HG03135 (cell line): ENCODE measurements around the gene CYGB.
A peak's percentile ranks its signal among the peaks of the same experiment; 100 is the strongest.
"Not testable (repeated sequence)": the region's sequence is repeated elsewhere in the genome, so short reads cannot be mapped to it uniquely, and the experiment has no call there.

Source experiments
- ATAC-seq: cut with Tn5 transposase; IDR thresholded peaks from one replicate; pipeline ENCODE4 v1.9.1; 2021; ENCODE audit warnings: mild to moderate bottlenecking, moderate library complexity; ENCODE audit not compliant: unreplicated experiment

CYGB gene

GRCh38 chr17:76567634-76568432 lies 30.3 kb upstream of the CYGB start:
- no peak for ATAC-seq

DNA sequence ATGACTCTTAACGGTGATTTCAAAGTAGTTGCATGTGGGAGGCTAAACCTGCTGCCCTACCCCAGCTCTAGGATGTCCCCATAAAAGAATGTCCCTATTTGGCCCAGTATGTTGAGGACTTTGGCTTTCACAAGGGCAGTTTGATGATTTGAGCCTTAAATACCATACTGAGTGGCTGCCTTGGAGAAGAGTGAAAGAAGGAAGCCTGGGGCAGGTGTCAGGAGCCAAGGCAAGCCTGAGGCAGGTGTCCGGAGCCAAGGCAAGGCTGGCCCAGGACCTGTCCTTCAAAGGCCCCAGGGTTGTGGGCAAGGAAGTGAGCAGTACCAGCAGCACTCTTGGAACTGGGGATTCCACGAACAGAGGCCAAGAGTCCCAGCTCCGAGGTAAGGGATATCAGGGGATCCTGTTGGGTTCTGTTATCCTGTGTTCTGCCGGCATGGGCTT lies 29.5 kb upstream of the CYGB start:
- ATAC-seq: no peak

GRCh38 chr17:76566613-76566943 lies 29.1 kb upstream of the CYGB start:
- no peak for ATAC-seq

- no peak for ATAC-seq
These were observed 28.5 kb upstream of the CYGB start for GRCh38 chr17:76565728-76566612.

- ATAC-seq: not testable (repeated sequence)
These were observed 27.6 kb upstream of the CYGB start for GRCh38 chr17:76564991-76565727.

GRCh38 chr17:76563359-76563758 lies 25.9 kb upstream of the CYGB start:
- ATAC-seq: not testable (repeated sequence)

DNA sequence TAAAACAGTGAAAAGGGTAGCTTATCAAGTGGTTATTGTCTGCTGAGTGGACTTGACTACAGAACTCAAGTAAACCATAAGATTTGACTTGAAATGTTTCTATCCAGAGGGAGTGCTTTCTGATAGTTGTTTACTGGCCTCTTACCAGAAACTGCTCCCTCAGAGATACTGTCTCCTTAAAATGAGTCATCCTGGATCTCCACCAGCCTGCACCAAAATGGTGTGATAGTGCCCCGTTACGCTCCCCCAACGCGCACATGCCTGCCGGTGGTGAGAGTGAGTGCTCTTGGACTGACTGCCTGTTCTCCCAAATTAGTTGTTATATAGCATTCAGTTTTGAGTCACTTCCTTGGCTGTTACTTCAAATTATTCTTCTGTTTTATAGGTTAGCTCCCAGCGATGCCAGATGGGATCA lies 25.2 kb upstream of the CYGB start:
- no peak for ATAC-seq

DNA sequence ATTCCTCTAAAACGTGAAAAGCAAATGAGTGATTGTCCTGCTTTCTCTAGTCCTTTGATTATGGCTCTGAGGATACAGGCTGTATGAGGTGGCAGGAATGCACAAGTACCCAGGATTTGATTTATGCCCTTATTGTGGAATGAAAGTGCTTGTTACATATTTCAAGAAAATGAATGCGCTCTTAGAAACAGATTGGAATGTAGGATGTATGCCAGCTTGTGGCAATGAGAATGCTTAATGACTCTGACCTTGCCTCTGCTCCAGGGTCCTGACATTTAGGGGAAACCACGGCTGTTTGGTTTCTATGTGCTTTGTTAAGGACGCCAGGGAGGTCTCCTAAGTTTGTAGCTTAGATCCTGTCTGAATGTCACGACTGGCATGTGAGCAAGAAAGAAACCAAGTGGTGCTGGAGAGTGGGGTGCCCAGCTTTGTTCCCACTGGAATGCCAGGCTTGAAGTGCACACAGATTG lies 24.3 kb upstream of the CYGB start:
- no peak for ATAC-seq

DNA sequence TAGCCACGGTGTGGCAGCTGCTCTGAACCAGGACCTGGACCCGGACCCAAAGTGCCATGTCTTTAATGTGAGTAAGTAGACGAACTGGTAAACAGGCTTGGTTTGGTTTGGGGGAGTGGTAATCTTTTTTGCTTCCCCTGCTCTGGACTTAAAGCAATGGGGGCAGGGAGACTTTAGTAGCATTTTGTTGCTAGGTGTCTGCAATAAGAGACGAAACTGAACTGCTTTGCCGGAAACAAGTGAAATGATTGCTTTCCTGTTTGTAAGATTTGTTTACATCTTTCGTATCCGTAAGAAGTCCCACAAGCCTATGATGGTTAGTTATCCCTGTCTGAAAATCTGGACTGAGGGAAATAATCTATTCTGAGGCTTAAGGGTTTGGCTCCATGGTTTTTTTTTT lies 23.8 kb upstream of the CYGB start:
- ATAC-seq: no peak

DNA sequence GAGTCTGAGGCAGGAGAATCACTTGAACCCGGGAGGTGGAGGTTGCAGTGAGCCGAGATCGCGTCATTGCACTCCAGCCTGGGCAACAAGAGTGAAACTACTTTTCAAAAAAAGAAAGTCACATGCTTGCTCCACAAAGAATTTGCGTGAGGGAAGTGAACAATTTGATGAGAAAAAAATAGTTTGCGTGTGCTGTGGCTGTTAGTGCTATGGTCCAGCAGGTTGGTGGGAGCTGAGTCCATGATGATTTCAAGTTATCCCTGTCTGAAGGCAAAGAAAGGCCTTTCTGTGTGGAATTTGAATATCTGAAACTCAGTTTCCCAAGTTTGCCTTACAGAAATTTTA lies 23.3 kb upstream of the CYGB start:
- ATAC-seq: no peak

- ATAC-seq: no peak
These were observed 22.7 kb upstream of the CYGB start for GRCh38 chr17:76560036-76560876.

GRCh38 chr17:76559460-76559859 lies 22.0 kb upstream of the CYGB start:
- ATAC-seq: not testable (repeated sequence)

GRCh38 chr17:76558198-76559095 lies 20.9 kb upstream of the CYGB start:
- ATAC-seq: no peak

GRCh38 chr17:76557368-76558197 lies 20.1 kb upstream of the CYGB start:
- peak; percentile 85 for ATAC-seq

DNA sequence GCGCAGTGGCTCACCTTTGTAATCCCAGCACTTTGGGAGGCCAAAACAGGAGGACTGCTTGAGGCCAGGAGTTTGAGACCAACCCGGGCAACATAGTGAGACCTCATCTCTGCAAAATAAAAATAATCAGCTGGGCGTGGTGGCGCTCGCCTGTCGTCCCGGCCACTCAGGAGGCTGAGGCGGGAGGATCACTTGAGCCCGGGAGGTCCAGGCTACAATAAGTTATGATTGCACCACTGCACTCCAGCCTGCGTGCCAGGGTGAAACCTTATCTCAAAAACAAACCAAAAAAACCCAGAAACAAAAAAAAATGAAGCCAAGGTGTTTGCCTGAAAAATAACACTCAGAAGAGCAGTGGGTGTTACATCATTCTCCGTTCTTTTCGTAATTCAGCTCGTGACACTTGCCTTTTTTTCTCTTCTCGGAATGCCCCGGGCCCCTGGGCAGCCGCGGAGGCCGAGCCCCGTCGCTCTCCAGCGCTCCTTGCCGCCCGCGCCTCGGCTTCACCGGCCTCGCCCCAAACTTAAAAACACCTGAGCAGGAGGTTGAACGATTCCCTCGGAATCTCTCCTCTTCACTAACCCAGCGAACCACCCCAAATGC lies 19.4 kb upstream of the CYGB start:
- ATAC-seq: peak; percentile 21

- no peak for ATAC-seq
These were observed 16.6 kb upstream of the CYGB start for GRCh38 chr17:76554131-76554530.

- ATAC-seq: no peak
These were observed 15.8 kb upstream of the CYGB start for GRCh38 chr17:76553178-76553908.
